H1 (cell line): ENCODE data around the gene FOXK1.

ENCODE experiments used
- EZH2 ChIP-seq: fragments of 200-600 bp; sonication (generic); IDR thresholded peaks from 2 replicates; pipeline ENCODE4 v1.7.1; 2012; ENCODE audit warnings: low read depth, mild to moderate bottlenecking, moderate library complexity, low read length, inconsistent platforms; ENCODE audit not compliant: severe bottlenecking
- POLR2AphosphoS5 ChIP-seq: IDR thresholded peaks from 2 replicates; pipeline ENCODE4 v1.6.1; 2011; ENCODE audit warnings: low read depth, low read length
- TF ChIP-seq, protein P1 (sequence below), 3 experiments: IDR thresholded peaks; 1 replicate in 2 of 3; 2 replicates in 1 of 3; pipeline versions ENCODE4 v1.5.1 to v1.6.1; 2011; ENCODE audit warnings: low read length in 3 of 3, mild to moderate bottlenecking in 3 of 3, inconsistent platforms in 2 of 3, low read depth in 1 of 3, moderate library complexity in 1 of 3; ENCODE audit not compliant: insufficient read depth in 1 of 3; ENCODE audit errors: control extremely low read depth in 1 of 3

DNA sequence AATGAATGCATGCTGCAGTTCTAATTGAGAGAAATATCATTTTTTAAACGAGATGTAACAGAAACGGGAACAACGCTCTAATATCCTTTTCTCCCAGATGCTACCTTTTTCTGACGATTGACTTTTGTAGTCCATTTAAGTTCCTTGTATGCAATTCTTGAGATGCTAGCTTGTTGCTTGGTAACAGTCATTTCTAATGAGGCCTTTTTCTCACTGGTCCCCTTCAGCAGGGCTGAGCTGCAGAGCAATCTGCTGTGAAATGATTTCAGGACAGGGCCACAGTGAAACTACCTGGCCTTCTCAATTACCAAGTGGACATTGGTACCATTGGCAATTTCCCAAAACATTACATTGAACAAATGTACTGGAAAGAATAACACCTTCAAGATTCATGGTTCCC is 26.2 kb upstream of the FOXK1 start:
- TF ChIP-seq, protein P1, sequence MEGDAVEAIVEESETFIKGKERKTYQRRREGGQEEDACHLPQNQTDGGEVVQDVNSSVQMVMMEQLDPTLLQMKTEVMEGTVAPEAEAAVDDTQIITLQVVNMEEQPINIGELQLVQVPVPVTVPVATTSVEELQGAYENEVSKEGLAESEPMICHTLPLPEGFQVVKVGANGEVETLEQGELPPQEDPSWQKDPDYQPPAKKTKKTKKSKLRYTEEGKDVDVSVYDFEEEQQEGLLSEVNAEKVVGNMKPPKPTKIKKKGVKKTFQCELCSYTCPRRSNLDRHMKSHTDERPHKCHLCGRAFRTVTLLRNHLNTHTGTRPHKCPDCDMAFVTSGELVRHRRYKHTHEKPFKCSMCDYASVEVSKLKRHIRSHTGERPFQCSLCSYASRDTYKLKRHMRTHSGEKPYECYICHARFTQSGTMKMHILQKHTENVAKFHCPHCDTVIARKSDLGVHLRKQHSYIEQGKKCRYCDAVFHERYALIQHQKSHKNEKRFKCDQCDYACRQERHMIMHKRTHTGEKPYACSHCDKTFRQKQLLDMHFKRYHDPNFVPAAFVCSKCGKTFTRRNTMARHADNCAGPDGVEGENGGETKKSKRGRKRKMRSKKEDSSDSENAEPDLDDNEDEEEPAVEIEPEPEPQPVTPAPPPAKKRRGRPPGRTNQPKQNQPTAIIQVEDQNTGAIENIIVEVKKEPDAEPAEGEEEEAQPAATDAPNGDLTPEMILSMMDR (IDR thresholded peaks at IDR 0.05; ENCODE audit: control extremely low read depth in 1 of 3, insufficient read depth in 1 of 3, low read depth in 1 of 3, low read length in 3 of 3), result no peak
- no peak for TF ChIP-seq EZH2
- TF ChIP-seq POLR2AphosphoS5, result no peak
